Naive thymus-derived CD4-positive, alpha-beta T cell (primary cell): ENCODE measurements around the gene GDNF. TPM values are rescaled to one million over a fixed set of nuclear protein-coding genes. Genes with fewer than 3 reads are reported as not detected.

ENCODE experiments used
- ATAC-seq: fragments of 150-1000 bp; cut with Tn5 transposase; 2 replicates; pipeline ENCODE4 v1.10.0; 2021; ENCODE audit warnings: mild to moderate bottlenecking, moderate library complexity
- CTCF ChIA-PET: fragments of 350-600 bp; sonication (Branson Sonifier 250); formaldehyde crosslinking; loops from one replicate; lab custom pipeline; 2021; ENCODE audit warnings: antibody characterized with exemption; lab: Charles Lee
- POLR2A ChIA-PET: fragments of 350-600 bp; sonication (Branson Sonifier 250); formaldehyde crosslinking; loops from one replicate; lab custom pipeline; 2021; ENCODE audit warnings: antibody characterized with exemption, inconsistent platforms; lab: Charles Lee
- DNase-seq, 9 donors: peaks; one replicate each; pipeline versions ENCODE4 v3.0.0 to v3.0.0-alpha.2; 2020 to 2022; ENCODE audit warnings: mixed read lengths in 1 of 9
- H3K27ac ChIP-seq: one replicate; pipeline ENCODE4 v1.7.0; 2013; ENCODE audit warnings: mild to moderate bottlenecking, low read depth, low read length, moderate library complexity
- H3K27me3 ChIP-seq, 2 donors: one replicate each; pipeline ENCODE4 v1.7.0; 2013; ENCODE audit warnings: low read length in 2 of 2, mild to moderate bottlenecking in 2 of 2, moderate library complexity in 2 of 2; ENCODE audit not compliant: control insufficient read depth in 2 of 2, insufficient read depth in 2 of 2
- H3K36me3 ChIP-seq, 3 experiments: 1 replicate in 2 of 3; 2 replicates in 1 of 3; pipeline ENCODE4 v1.7.0; 2013; ENCODE audit warnings: low read length in 3 of 3, mild to moderate bottlenecking in 3 of 3, moderate library complexity in 1 of 3; ENCODE audit not compliant: insufficient read depth in 3 of 3, control insufficient read depth in 2 of 3
- H3K4me1 ChIP-seq, 2 donors: one replicate each; pipeline ENCODE4 v1.7.0; 2013; ENCODE audit warnings: low read length in 2 of 2, mild to moderate bottlenecking in 2 of 2, moderate library complexity in 1 of 2; ENCODE audit not compliant: control insufficient read depth in 2 of 2, insufficient read depth in 2 of 2
- H3K4me3 ChIP-seq: 2 replicates; pipeline ENCODE4 v1.7.0; 2013; ENCODE audit warnings: mild to moderate bottlenecking, low read length
- H3K9me3 ChIP-seq, 3 experiments: 1 replicate in 2 of 3; 2 replicates in 1 of 3; pipeline ENCODE4 v1.7.0; 2013; ENCODE audit warnings: low read length in 3 of 3; ENCODE audit not compliant: control insufficient read depth in 2 of 3
- H3K27ac Mint-ChIP-seq, 9 donors: one replicate each; pipeline ENCODE4 v1.8.0; 2020 to 2022; ENCODE audit warnings: mixed read lengths in 9 of 9, mild to moderate bottlenecking in 8 of 9, moderate library complexity in 5 of 9, inconsistent platforms in 2 of 9
- H3K27me3 Mint-ChIP-seq, 5 donors: one replicate each; pipeline ENCODE4 v1.8.0; 2021 to 2022; ENCODE audit warnings: mixed read lengths in 5 of 5, mild to moderate bottlenecking in 1 of 5
- H3K36me3 Mint-ChIP-seq, 5 donors: one replicate each; pipeline ENCODE4 v1.8.0; 2020 to 2022; ENCODE audit warnings: mixed read lengths in 5 of 5, mild to moderate bottlenecking in 3 of 5, inconsistent platforms in 1 of 5
- H3K4me1 Mint-ChIP-seq, 7 donors: one replicate each; pipeline ENCODE4 v1.8.0; 2020 to 2022; ENCODE audit warnings: mixed read lengths in 7 of 7, mild to moderate bottlenecking in 3 of 7, inconsistent platforms in 1 of 7
- H3K4me3 Mint-ChIP-seq, 10 donors: one replicate each; pipeline ENCODE4 v1.8.0; 2020 to 2022; ENCODE audit warnings: mild to moderate bottlenecking in 10 of 10, mixed read lengths in 10 of 10, moderate library complexity in 6 of 10, inconsistent platforms in 2 of 10
- H3K9me3 Mint-ChIP-seq, 11 donors: one replicate each; pipeline ENCODE4 v1.8.0; 2020 to 2022; ENCODE audit warnings: mixed read lengths in 11 of 11, mild to moderate bottlenecking in 4 of 11, inconsistent platforms in 1 of 11, moderate library complexity in 1 of 11
- intact Hi-C, 2 donors: fragments of 100-400 bp; cut with micrococcal nuclease; formaldehyde crosslinking; loops; one replicate each; pipeline ENCODE4 v1.15.1; 2023
- polyA plus RNA-seq, 2 donors: library from polyadenylated mRNA; unstranded; fragments of 300-500 nt; fragmentation: Illumina TruSeq; gene quantifications; one replicate each; pipeline ENCODE4 v1.2.3, GENCODE V29; 2021
- total RNA-seq, 6 experiments: library from RNA in 5 of 6; stranded (reverse) in 5 of 6; gene quantifications; 1 replicate in 5 of 6; 2 replicates in 1 of 6; pipeline ENCODE4 v1.2.3 and lab custom pipeline; 2021 to 2026

The GDNF gene
- total and polyA plus RNA-seq, 7 experiments from 2014 or later, result not detected

DNA sequence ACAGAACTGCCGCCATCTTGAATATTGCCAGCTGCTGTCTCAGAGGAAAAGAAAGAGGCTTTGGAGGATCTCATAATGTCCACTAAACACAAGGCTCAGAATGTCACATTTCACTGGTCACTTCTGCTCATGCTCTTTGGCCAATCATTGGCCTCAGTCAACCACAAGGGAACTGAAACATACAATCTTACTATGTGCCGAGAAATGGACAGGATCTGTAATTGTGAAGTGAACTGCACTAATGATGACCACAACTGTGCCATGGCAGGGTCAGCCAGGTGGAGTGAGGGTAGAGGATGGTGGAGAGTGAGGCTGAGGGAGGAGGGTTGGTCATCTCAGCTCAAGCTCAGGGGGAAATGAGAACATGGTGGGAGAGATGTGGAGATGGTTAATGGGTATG lies 32.8 kb downstream of the GDNF start:
- ChIA-PET CTCF (no interaction called here), POLR2A (no interaction called here)
- Histone ChIP-seq H3K36me3 (no peaks in the 10 kb centered on the region), H3K27ac (no peak overlapping the region), H3K4me3 (no peak overlapping the region), H3K27me3 (no peaks in the 10 kb centered on the region), H3K4me1 (no peaks in the 10 kb centered on the region), H3K9me3 (no peaks in the 10 kb centered on the region)
- Mint-ChIP-seq H3K4me1 (no peaks in the 10 kb centered on the region), H3K4me3 (no peak overlapping the region), H3K27ac (no peak overlapping the region), H3K9me3 (peaks cover 0 to 10% (median 5%) of the 10 kb centered on the region in 11 donors), H3K36me3 (no peaks in the 10 kb centered on the region), H3K27me3 (peaks cover 0 to 25% (median 7%) of the 10 kb centered on the region in 5 donors)
- DNase-seq, result no peak
- no peak for ATAC-seq
- intact Hi-C loops, result no loop called here

DNA sequence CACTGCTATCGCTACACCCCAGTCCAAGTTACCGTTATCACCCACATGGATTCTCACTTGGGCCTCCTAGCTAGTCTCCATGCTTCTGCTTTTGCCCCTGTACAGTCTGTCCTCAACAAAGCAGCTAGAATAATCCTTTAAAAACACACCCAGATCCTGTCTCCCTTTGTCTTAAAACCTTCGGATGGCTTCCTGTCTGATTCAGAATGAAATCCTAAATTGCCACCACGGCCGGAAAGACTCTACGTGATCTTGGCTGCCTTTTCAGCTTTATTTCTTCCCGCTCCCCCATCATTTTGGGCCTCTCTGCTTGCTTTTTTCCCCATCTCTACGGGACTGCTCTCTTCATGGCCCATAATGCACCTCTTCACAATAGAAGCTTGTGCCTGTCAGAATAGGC lies 33.4 kb downstream of the GDNF start:
- Histone ChIP-seq H3K27ac (no peak overlapping the region), H3K36me3 (no peaks in the 10 kb centered on the region), H3K9me3 (no peaks in the 10 kb centered on the region), H3K27me3 (no peaks in the 10 kb centered on the region), H3K4me1 (no peaks in the 10 kb centered on the region), H3K4me3 (no peak overlapping the region)
- H3K36me3 Mint-ChIP-seq, result no peaks in the 10 kb centered on the region
- H3K27ac Mint-ChIP-seq, result no peak overlapping the region
- POLR2A ChIA-PET, result no interaction called here
- H3K4me3 Mint-ChIP-seq, result no peak overlapping the region
- no peak for ATAC-seq
- intact Hi-C loops, result no loop called here
- no peak for DNase-seq
- H3K4me1 Mint-ChIP-seq, result no peaks in the 10 kb centered on the region
- CTCF ChIA-PET, result no interaction called here
- H3K9me3 Mint-ChIP-seq, result peaks cover 0 to 10% (median 5%) of the 10 kb centered on the region in 11 donors
- H3K27me3 Mint-ChIP-seq, result peaks cover 0 to 25% (median 7%) of the 10 kb centered on the region in 5 donors

DNA sequence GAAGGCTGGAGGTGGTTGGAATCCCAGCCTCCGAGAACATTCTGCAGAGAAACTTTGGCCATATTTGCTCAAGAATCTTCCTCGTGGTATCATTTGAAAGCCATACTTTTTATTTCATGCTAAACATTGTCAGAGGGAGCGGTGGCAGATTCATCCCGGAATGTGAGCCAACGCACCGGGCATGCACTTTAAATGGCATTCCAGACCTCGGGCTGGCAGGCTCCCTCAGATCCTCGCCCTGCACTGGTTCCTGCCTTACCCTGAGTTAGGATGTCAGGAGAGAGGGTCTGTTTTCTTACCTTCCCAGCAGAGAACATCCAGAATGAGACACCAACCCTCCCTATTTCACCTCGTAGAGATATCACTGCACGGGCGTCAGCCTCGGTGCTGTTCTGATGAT lies 33.8 kb downstream of the GDNF start:
- ChIA-PET POLR2A (no interaction called here), CTCF (no interaction called here)
- H3K4me1 ChIP-seq, result no peaks in the 10 kb centered on the region

DNA sequence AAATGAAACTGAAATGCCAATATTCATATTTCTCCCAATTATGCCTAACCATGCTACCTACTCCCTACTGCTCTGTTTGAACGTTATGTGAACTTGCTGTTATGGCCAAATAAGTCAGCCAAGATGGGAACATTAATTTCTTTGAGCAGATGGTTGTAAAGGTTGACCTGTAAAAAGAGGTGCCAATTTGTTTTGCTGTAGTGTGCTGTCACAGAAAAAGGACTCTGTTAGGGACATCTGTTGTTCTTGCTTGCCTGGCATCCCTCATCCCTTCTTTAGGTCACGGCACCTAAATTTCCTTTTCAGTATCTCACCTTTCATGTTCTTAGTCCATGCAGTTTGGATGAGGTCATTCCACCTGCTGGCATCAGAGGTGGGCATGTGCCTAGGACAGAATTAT lies 35.4 kb downstream of the GDNF start:
- Mint-ChIP-seq H3K27ac (no peak overlapping the region), H3K4me1 (no peaks in the 10 kb centered on the region), H3K9me3 (peaks cover 0 to 10% (median 5%) of the 10 kb centered on the region in 11 donors), H3K27me3 (peaks cover 0 to 22% (median 7%) of the 10 kb centered on the region in 5 donors), H3K36me3 (no peaks in the 10 kb centered on the region), H3K4me3 (no peak overlapping the region)
- Histone ChIP-seq H3K4me1 (no peaks in the 10 kb centered on the region), H3K36me3 (no peaks in the 10 kb centered on the region), H3K4me3 (no peak overlapping the region), H3K27ac (no peak overlapping the region), H3K9me3 (no peaks in the 10 kb centered on the region), H3K27me3 (no peaks in the 10 kb centered on the region)
- ATAC-seq, result no peak
- ChIA-PET POLR2A (no interaction called here), CTCF (no interaction called here)
- DNase-seq, result no peak
- intact Hi-C loops, result no loop called here

More for the DNA sequence above, 33.8 kb downstream of the GDNF start:
- DNase-seq (no peak), ATAC-seq (no peak)
- Mint-ChIP-seq H3K4me3 (no peak overlapping the region), H3K27ac (no peak overlapping the region), H3K9me3 (peaks cover 0 to 10% (median 5%) of the 10 kb centered on the region in 11 donors), H3K4me1 (no peaks in the 10 kb centered on the region), H3K36me3 (no peaks in the 10 kb centered on the region), H3K27me3 (peaks cover 0 to 25% (median 7%) of the 10 kb centered on the region in 5 donors)
- H3K27me3 ChIP-seq, result no peaks in the 10 kb centered on the region
- no peak overlapping the region for H3K4me3 ChIP-seq
- H3K27ac ChIP-seq, result no peak overlapping the region
- intact Hi-C loops, result no loop called here
- no peaks in the 10 kb centered on the region for H3K36me3 ChIP-seq
- no peaks in the 10 kb centered on the region for H3K9me3 ChIP-seq

DNA sequence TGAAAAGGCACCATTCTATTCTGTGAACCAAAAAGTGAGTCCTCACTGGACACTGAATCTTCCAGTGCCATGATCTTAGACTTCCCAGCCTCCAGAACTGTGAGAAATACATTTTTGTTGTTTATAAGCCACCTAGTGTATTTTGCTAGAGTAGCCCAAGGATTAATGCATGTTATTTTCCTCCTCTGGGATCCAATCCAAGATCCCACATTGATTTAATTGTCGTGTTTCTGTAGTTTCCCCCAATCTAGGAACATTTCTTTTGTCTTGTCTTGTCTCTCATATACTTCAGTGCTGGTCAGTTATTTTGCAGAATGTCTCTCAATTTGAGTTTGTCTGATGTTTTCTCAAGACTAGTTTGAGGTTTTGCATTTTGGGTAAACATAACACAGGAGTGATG lies 36.4 kb downstream of the GDNF start:
- CTCF ChIA-PET, result no interaction called here
- POLR2A ChIA-PET, result no interaction called here

DNA sequence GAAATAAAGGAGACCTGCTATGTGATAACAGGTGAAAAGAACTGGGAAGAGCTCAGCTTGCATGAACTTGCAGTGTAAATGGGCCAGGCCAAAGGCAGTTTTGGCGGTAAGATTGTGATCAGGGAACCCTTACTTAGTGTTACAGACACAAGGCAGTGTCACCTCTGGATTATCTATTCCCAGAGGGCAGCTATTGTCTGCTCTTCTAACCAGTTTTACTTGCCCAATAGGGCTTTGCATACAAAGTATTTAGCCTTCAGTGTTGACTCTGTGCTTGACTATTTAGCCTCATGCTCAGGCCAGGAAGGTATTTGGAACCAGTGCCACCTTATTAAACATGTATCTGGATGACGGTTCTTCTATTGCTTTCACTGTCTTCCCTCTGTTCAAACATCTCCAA lies 38.3 kb downstream of the GDNF start:
- Histone ChIP-seq H3K27ac (no peak overlapping the region), H3K4me1 (no peaks in the 10 kb centered on the region), H3K4me3 (no peak overlapping the region), H3K9me3 (no peaks in the 10 kb centered on the region), H3K27me3 (no peaks in the 10 kb centered on the region), H3K36me3 (no peaks in the 10 kb centered on the region)
- Mint-ChIP-seq H3K36me3 (no peaks in the 10 kb centered on the region), H3K27ac (no peak overlapping the region), H3K4me1 (no peaks in the 10 kb centered on the region), H3K4me3 (no peak overlapping the region), H3K9me3 (peaks cover 0 to 14% (median 4%) of the 10 kb centered on the region in 11 donors), H3K27me3 (peaks cover 0 to 21% (median 7%) of the 10 kb centered on the region in 5 donors)
- intact Hi-C loops, result no loop called here
- no peak for ATAC-seq
- no peak for DNase-seq
- ChIA-PET CTCF (no interaction called here), POLR2A (no interaction called here)

More for the DNA sequence above, 36.4 kb downstream of the GDNF start:
- intact Hi-C loops, result no loop called here
- Histone ChIP-seq H3K27me3 (no peaks in the 10 kb centered on the region), H3K4me3 (no peak overlapping the region), H3K4me1 (no peaks in the 10 kb centered on the region), H3K9me3 (no peaks in the 10 kb centered on the region), H3K27ac (no peak overlapping the region), H3K36me3 (no peaks in the 10 kb centered on the region)
- Mint-ChIP-seq H3K4me3 (no peak overlapping the region), H3K9me3 (peaks cover 0 to 10% (median 5%) of the 10 kb centered on the region in 11 donors), H3K4me1 (no peaks in the 10 kb centered on the region), H3K27ac (no peak overlapping the region), H3K36me3 (no peaks in the 10 kb centered on the region), H3K27me3 (peaks cover 0 to 26% (median 7%) of the 10 kb centered on the region in 5 donors)
- no peak for DNase-seq
- ATAC-seq, result no peak

DNA sequence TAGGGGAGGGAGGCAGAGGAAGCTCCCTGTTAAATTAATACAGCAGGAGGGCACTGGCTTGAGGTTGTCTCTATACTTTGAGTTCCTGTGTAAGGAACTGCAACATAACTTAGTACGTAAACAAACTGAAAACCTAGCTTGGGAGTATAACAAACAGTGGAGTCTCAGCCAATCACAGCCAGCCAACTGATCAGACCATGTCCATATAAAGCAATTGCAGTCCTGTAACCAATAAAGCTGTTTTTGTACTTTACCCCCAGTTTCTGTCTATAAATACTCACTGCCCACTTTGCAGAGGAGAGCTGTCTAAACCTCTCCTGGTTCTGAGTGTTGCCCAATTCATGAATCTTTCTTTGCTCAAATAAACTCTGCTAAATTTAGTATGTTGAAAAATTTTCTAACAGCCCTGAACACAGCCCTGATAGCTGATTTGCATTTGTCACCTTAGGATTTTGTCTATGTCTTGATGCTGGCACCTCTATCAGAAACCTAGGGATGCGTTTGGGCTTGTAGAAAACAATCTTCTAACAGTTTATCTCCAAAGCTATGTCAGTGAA lies 39.9 kb downstream of the GDNF start:
- ChIA-PET CTCF (no interaction called here), POLR2A (no interaction called here)
- H3K4me1 Mint-ChIP-seq, result no peaks in the 10 kb centered on the region
- Histone ChIP-seq H3K27me3 (no peaks in the 10 kb centered on the region), H3K4me1 (no peaks in the 10 kb centered on the region), H3K9me3 (no peaks in the 10 kb centered on the region), H3K36me3 (no peaks in the 10 kb centered on the region), H3K27ac (no peak overlapping the region), H3K4me3 (no peak overlapping the region)
- intact Hi-C loops, result no loop called here
- H3K36me3 Mint-ChIP-seq, result no peaks in the 10 kb centered on the region
- no peak overlapping the region for H3K27ac Mint-ChIP-seq
- peaks cover 0 to 15% (median 7%) of the 10 kb centered on the region in 5 donors for H3K27me3 Mint-ChIP-seq
- peaks cover 0 to 20% (median 6%) of the 10 kb centered on the region in 11 donors for H3K9me3 Mint-ChIP-seq
- H3K4me3 Mint-ChIP-seq, result no peak overlapping the region
- ATAC-seq, result no peak
- DNase-seq, result no peak
